HEK293 (cell line): ENCODE data around the gene TMEM150A.

Experiments used
- CTCF ChIA-PET: fragments of 350-600 bp; formaldehyde crosslinking; extraction: SDS; loops from one replicate; lab custom pipeline; 2021; ENCODE audit warnings: antibody characterized with exemption; lab: Yijun Ruan, JAX
- POLR2A ChIA-PET: fragments of 300-600 bp; formaldehyde crosslinking; extraction: SDS; loops from one replicate; lab custom pipeline; 2020; ENCODE audit warnings: antibody characterized with exemption, inconsistent platforms; lab: Yijun Ruan, JAX
- H3K27ac ChIP-seq: fragments of 200-500 bp; sonication (Bioruptor generic); 2 replicates; pipeline ENCODE4 v1.5.1; 2014; ENCODE audit warnings: low read depth, low read length, control low read depth, inconsistent platforms; ENCODE audit errors: extremely low read depth
- H3K36me3 ChIP-seq, 2 experiments: fragments of 200-500 bp in 1 of 2; sonication (Bioruptor generic) in 1 of 2; 1 replicate in 1 of 2; 2 replicates in 1 of 2; pipeline ENCODE4 v1.5.1; 2014 to 2017; ENCODE audit warnings: inconsistent platforms in 2 of 2, low read length in 2 of 2; ENCODE audit not compliant: control insufficient read depth in 2 of 2, insufficient read depth in 1 of 2
- H3K4me1 ChIP-seq: fragments of 200-500 bp; sonication (Bioruptor generic); 2 replicates; pipeline ENCODE4 v1.5.1; 2014; ENCODE audit warnings: mild to moderate bottlenecking, low read length, inconsistent platforms; ENCODE audit not compliant: control insufficient read depth, insufficient read depth
- H3K4me3 ChIP-seq: 2 replicates; pipeline ENCODE4 v1.5.1; 2011; ENCODE audit warnings: low read depth, mild to moderate bottlenecking, control low read depth, low read length, moderate library complexity
- H3K9me3 ChIP-seq: fragments of 200-500 bp; sonication (Bioruptor generic); 2 replicates; pipeline ENCODE4 v1.5.1; 2014; ENCODE audit warnings: low read depth, low read length, inconsistent platforms; ENCODE audit not compliant: control insufficient read depth, insufficient read depth
- EGR2 ChIP-seq: fragments of 450-650 bp; formaldehyde crosslinking; IDR thresholded peaks from 2 replicates; pipeline ENCODE4 v1.5.1; 2016; ENCODE audit warnings: low read depth, missing biosample characterization, missing genetic modification characterization
- IKZF3 ChIP-seq: fragments of 450-650 bp; IDR thresholded peaks from 2 replicates; pipeline ENCODE4 v1.5.0; 2018; ENCODE audit warnings: missing biosample characterization, mild to moderate bottlenecking, missing genetic modification characterization, moderate library complexity
- KLF16 ChIP-seq: fragments of 450-650 bp; formaldehyde crosslinking; IDR thresholded peaks from 2 replicates; pipeline ENCODE4 v1.5.1; 2017; ENCODE audit warnings: missing biosample characterization, missing genetic modification characterization
- SP2 ChIP-seq: fragments of 450-650 bp; formaldehyde crosslinking; IDR thresholded peaks from 2 replicates; pipeline ENCODE4 v1.5.1; 2016; ENCODE audit warnings: missing biosample characterization, missing genetic modification characterization
- SP3 ChIP-seq: fragments of 450-650 bp; formaldehyde crosslinking; IDR thresholded peaks from 2 replicates; pipeline ENCODE4 v1.5.1; 2016; ENCODE audit warnings: missing biosample characterization, missing genetic modification characterization
- ZBTB17 ChIP-seq: fragments of 450-650 bp; formaldehyde crosslinking; IDR thresholded peaks from 2 replicates; pipeline ENCODE4 v1.5.1; 2016; ENCODE audit warnings: missing biosample characterization, missing genetic modification characterization
- ZFP37 ChIP-seq: fragments of 450-650 bp; formaldehyde crosslinking; IDR thresholded peaks from 2 replicates; pipeline ENCODE4 v1.5.1; 2016; ENCODE audit warnings: missing biosample characterization, missing genetic modification characterization
- ZIC2 ChIP-seq: fragments of 450-650 bp; formaldehyde crosslinking; IDR thresholded peaks from 2 replicates; pipeline ENCODE4 v1.5.1; 2016; ENCODE audit warnings: missing biosample characterization, missing genetic modification characterization
- ZNF24 ChIP-seq: fragments of 450-650 bp; formaldehyde crosslinking; IDR thresholded peaks from 2 replicates; pipeline ENCODE4 v1.5.1; 2016; ENCODE audit warnings: missing biosample characterization, missing genetic modification characterization
- ZNF302 ChIP-seq: fragments of 450-650 bp; formaldehyde crosslinking; IDR thresholded peaks from 2 replicates; pipeline ENCODE4 v1.5.1; 2016; ENCODE audit warnings: missing biosample characterization, missing genetic modification characterization, low read depth
- ZNF335 ChIP-seq: fragments of 450-650 bp; formaldehyde crosslinking; conservative IDR thresholded peaks from 2 replicates; pipeline ENCODE4 v1.5.1; 2016; ENCODE audit warnings: missing biosample characterization, missing genetic modification characterization
- ZNF416 ChIP-seq: fragments of 450-650 bp; formaldehyde crosslinking; IDR thresholded peaks from 2 replicates; pipeline ENCODE4 v1.5.1; 2016; ENCODE audit warnings: missing biosample characterization, missing genetic modification characterization
- ZNF600 ChIP-seq: fragments of 450-650 bp; formaldehyde crosslinking; IDR thresholded peaks from 2 replicates; pipeline ENCODE4 v1.5.1; 2016; ENCODE audit warnings: missing biosample characterization, missing genetic modification characterization
- ZNF777 ChIP-seq: fragments of 450-650 bp; formaldehyde crosslinking; IDR thresholded peaks from 2 replicates; pipeline ENCODE4 v1.5.1; 2017; ENCODE audit warnings: missing biosample characterization, missing genetic modification characterization, borderline replicate concordance
- ZNF830 ChIP-seq: fragments of 450-650 bp; IDR thresholded peaks from 2 replicates; pipeline ENCODE4 v1.5.0; 2018; ENCODE audit warnings: missing biosample characterization, missing genetic modification characterization, low read depth, mild to moderate bottlenecking, moderate library complexity
- ZXDB ChIP-seq: fragments of 450-650 bp; formaldehyde crosslinking; IDR thresholded peaks from 2 replicates; pipeline ENCODE4 v1.5.1; 2016; ENCODE audit warnings: missing biosample characterization, missing genetic modification characterization
- TF ChIP-seq, protein P1 (sequence below): fragments of 450-650 bp; formaldehyde crosslinking; IDR thresholded peaks from 2 replicates; pipeline ENCODE4 v1.5.1; 2017; ENCODE audit warnings: missing biosample characterization, missing genetic modification characterization
- TF ChIP-seq, protein P2 (sequence below): fragments of 450-650 bp; formaldehyde crosslinking; IDR thresholded peaks from 2 replicates; pipeline ENCODE4 v1.5.1; 2017; ENCODE audit warnings: missing biosample characterization, missing genetic modification characterization
- TF ChIP-seq, protein P3 (sequence below): fragments of 450-650 bp; formaldehyde crosslinking; IDR thresholded peaks from 2 replicates; pipeline ENCODE4 v1.5.1; 2016; ENCODE audit warnings: missing biosample characterization, missing genetic modification characterization
- TF ChIP-seq, protein P4 (sequence below): IDR thresholded peaks from 2 replicates; pipeline ENCODE4 v1.6.1; 2011; ENCODE audit warnings: mild to moderate bottlenecking, low read depth, low read length, borderline replicate concordance

Gene TMEM150A

DNA sequence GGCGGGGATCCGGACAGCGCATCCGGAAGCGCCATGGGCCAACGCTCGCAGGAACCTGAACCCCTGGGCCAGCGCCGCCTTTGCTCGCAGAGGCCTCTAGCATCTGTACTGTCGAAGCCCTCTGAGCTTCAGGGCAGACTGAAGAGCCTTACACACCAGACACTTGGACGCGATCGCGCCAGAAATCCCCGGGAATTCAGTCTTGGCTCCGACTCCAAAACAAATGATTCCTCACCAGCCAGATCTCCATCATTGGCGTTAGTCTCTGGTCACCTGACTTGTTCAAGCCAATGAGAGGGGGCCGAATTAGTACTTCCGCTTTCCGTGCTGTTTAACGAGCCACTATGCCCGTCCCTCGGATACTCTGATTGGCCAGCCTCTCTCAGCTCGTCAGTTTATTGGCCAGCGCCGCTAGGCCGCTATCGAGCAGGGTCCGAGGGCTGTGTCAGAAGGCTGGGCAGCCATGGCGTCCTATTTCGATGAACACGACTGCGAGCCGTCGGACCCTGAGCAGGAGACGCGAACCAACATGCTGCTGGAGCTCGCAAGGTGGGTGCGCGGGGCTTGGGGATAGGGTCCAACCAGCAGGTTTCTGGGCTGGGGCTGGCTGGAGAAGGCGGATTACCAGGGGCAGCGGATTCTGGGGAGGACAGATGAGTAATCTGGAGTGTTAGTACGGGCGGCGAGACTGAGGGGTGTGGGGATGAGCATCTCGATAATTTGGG, 7.0 kb downstream of the TMEM150A start, which contains the start of gene RNF181 (continued):
- TF ChIP-seq, protein P1, sequence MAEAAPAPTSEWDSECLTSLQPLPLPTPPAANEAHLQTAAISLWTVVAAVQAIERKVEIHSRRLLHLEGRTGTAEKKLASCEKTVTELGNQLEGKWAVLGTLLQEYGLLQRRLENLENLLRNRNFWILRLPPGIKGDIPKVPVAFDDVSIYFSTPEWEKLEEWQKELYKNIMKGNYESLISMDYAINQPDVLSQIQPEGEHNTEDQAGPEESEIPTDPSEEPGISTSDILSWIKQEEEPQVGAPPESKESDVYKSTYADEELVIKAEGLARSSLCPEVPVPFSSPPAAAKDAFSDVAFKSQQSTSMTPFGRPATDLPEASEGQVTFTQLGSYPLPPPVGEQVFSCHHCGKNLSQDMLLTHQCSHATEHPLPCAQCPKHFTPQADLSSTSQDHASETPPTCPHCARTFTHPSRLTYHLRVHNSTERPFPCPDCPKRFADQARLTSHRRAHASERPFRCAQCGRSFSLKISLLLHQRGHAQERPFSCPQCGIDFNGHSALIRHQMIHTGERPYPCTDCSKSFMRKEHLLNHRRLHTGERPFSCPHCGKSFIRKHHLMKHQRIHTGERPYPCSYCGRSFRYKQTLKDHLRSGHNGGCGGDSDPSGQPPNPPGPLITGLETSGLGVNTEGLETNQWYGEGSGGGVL (tag by site-specific recombination) = no peak
- TF ChIP-seq SP3 (tag by site-specific recombination) (peak; percentile 61), ZXDB (tag by site-specific recombination) (peak; percentile 82), EGR2 (tag by site-specific recombination) (no peak), ZNF335 (tag by site-specific recombination) (peak; percentile 55), ZNF416 (tag by site-specific recombination) (no peak), ZIC2 (peak; percentile 37; the same call in 1 of the 2 replicates), SP2 (tag by site-specific recombination) (peak; percentile 94), ZNF830 (tag by site-specific recombination) (no peak), ZNF24 (tag by site-specific recombination) (0 out of 2 replicates have a peak, but pooled peaks have one; percentile 24), ZBTB17 (tag by site-specific recombination) (peak; percentile 78), ZNF302 (tag by site-specific recombination) (no peak), IKZF3 (tag by site-specific recombination) (peak; percentile 84), ZNF600 (0 out of 2 replicates have a peak, but pooled peaks have one; percentile 86), KLF16 (tag by site-specific recombination) (peak; percentile 34; the same call in 1 of the 2 replicates), ZNF777 (tag by site-specific recombination) (peak; percentile 79; the same call in 1 of the 2 replicates)
- TF ChIP-seq, protein P2, sequence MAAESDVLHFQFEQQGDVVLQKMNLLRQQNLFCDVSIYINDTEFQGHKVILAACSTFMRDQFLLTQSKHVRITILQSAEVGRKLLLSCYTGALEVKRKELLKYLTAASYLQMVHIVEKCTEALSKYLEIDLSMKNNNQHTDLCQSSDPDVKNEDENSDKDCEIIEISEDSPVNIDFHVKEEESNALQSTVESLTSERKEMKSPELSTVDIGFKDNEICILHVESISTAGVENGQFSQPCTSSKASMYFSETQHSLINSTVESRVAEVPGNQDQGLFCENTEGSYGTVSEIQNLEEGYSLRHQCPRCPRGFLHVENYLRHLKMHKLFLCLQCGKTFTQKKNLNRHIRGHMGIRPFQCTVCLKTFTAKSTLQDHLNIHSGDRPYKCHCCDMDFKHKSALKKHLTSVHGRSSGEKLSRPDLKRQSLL (tag by site-specific recombination) = 0 out of 2 replicates have a peak, but pooled peaks have one; percentile 22
- TF ChIP-seq, protein P3, sequence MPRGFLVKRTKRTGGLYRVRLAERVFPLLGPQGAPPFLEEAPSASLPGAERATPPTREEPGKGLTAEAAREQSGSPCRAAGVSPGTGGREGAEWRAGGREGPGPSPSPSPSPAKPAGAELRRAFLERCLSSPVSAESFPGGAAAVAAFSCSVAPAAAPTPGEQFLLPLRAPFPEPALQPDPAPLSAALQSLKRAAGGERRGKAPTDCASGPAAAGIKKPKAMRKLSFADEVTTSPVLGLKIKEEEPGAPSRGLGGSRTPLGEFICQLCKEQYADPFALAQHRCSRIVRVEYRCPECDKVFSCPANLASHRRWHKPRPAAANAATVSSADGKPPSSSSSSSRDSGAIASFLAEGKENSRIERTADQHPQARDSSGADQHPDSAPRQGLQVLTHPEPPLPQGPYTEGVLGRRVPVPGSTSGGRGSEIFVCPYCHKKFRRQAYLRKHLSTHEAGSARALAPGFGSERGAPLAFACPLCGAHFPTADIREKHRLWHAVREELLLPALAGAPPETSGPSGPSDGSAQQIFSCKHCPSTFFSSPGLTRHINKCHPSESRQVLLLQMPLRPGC (tag by site-specific recombination) = no peak
- TF ChIP-seq, all 188 proteins: peak for 18

DNA sequence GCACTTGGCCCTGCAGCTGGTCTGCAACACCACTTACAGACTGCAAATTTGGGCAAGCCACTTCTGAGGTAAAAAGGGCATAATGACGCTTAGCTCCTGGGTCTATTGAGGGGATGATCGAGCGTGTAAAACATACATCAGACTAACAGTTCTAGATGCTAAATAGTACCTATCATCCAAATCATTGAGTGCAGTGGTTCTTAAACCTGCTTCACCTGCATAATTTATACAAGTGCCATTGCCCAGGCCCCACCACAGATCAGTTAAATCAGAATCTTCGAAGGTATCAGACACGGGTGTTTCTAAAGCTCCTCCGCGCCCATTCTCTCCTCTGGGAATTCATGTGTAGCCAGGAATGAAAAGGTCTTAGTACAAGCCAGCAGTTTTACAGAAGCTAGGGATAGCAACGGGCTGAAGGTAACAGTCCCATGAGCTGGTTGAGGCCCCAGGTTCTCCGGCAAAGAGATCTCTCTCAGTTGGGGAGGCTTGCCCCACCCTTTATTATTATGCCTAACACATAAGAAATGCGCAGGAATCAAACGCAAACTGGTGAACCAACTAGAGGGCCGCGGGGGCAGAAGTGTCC, 7.7 kb downstream of the TMEM150A start:
- ChIA-PET POLR2A (interaction anchor here (0.6 to 4.1 kb wide), 23 partner anchors 7 to 240 kb away, joined by 3 to 43 read pairs (median 5); partner anchors contain the start of genes C2orf68, ELMOD3, GGCX and MAT2A), CTCF (interaction anchor here (0.6 to 1.9 kb wide), 5 partner anchors 10 to 175 kb away, joined by 3 to 5 read pairs (median 3); partner anchors contain the start of gene VAMP8)
- 0 out of 2 replicates have a peak, but pooled peaks have one; percentile 32 for TF ChIP-seq ZFP37 (tag by site-specific recombination)
- TF ChIP-seq, protein P4, sequence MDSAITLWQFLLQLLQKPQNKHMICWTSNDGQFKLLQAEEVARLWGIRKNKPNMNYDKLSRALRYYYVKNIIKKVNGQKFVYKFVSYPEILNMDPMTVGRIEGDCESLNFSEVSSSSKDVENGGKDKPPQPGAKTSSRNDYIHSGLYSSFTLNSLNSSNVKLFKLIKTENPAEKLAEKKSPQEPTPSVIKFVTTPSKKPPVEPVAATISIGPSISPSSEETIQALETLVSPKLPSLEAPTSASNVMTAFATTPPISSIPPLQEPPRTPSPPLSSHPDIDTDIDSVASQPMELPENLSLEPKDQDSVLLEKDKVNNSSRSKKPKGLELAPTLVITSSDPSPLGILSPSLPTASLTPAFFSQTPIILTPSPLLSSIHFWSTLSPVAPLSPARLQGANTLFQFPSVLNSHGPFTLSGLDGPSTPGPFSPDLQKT = no peak
- H3K27ac ChIP-seq = peak overlapping the region; percentile 77
- H3K4me1 ChIP-seq = 0 out of 2 replicates have a peak, but pooled peaks cover 3% of the 10 kb centered on the region
- H3K36me3 ChIP-seq = peaks cover 7 to 31% of the 10 kb centered on the region in 2 experiments; a peak in 2 of 3 replicates
- H3K9me3 ChIP-seq = no peaks in the 10 kb centered on the region
- H3K4me3 ChIP-seq = peak overlapping the region; percentile 79
